Stimulated activated CD4-positive, alpha-beta T cell treated with anti-CD3 and anti-CD28 coated beads, Interleukin-2, amount 100 ng/mL, for 4 hours (primary cell): Measurements from ENCODE around the gene SPHK1.

Experiments used
- DNase-seq: peaks from one replicate; pipeline ENCODE4 v3.0.0-alpha.2; 2020; ENCODE audit warnings: low read depth

SPHK1 gene

GRCh38 chr17:76433693-76434092 is 49.3 kb downstream of the SPHK1 start:
- DNase-seq: no peak

DNA sequence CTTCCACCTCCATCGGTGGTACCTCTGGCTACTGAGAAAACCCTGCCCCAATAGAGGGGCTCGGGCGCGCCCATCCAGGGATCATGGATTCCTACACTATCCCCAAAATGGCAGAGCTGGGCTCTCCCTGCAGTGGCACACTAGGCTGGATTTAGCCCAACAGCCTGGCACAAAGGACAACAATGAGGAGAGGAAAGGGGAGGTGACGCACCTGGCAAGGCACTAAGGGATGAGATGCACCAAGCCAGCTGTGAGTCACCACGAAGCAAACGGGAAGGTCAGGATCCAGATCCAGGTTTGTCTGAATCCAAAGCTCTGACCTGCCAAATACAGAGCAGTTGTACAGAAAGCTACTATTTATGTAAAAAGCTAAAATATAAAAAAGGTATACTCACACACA is 50.5 kb downstream of the SPHK1 start:
- DNase-seq: no peak

GRCh38 chr17:76435751-76436150 is 51.3 kb downstream of the SPHK1 start:
- DNase-seq: no peak
